ENCODE data around the gene CHN2. TPM values are rescaled to one million over a fixed set of nuclear protein-coding genes. Genes with fewer than 3 reads are reported as not detected.
A peak's percentile ranks its signal among the peaks of the same experiment; 100 is the strongest.

The CHN2 gene
- total and polyA plus RNA-seq, 3 experiments from 2014 or later, result 4.1 to 30.4 (median 5.3) TPM

DNA sequence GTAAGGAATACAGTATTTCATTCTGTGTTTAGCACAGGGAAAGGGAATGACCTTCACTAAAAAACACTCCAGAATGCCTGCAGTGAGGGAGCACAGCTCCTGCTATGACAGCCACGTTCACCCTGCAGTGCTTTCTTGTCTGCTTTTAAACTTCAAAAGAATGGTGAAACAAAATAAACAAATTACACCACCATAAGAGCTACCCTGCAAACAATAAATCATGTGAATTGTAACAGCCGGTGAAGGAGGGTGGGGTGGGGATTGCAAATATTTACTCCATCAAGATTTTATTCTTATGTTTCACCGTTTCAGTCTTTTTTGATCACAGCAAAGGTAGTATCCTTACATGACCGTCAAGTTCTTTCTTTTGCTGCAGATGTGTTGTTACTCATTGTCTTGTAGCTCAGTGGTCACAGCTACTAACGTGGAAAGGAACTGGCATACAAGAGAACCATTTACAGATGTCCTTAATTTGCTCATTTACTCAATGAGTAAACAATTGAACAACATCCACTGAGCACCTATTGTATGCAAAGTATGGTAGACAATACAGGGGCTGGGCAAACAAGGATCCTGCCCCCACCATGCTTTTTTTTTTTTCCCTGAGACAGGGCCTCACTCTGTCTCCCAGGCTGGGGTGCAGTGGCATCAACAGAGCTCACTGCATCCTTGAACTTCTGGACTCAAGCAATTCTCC lies 4.1 kb upstream of the CHN2 start:
- H3K4me1 ChIP-seq (ENCODE audit: insufficient read depth, low read length), result no peaks in the 10 kb centered on the region
- H3K4me3 ChIP-seq (ENCODE audit: low read length), result no peak overlapping the region
- Mint-ChIP-seq H3K27me3 (peaks cover 0 to 9% of the 10 kb centered on the region in 2 donors), H3K36me3 (peaks cover 0 to 6% (median 0%) of the 10 kb centered on the region in 3 donors), H3K9me3 (peaks cover 0 to 2% (median 0%) of the 10 kb centered on the region in 5 donors), H3K27ac (no peak overlapping the region), H3K4me1 (peaks cover 9 to 30% (median 13%) of the 10 kb centered on the region in 3 donors), H3K4me3 (no peak overlapping the region)
- no peaks in the 10 kb centered on the region for H3K27me3 ChIP-seq (ENCODE audit: insufficient read depth, low read length, poor library complexity, severe bottlenecking)
- no peak for DNase-seq
- no peaks in the 10 kb centered on the region for H3K36me3 ChIP-seq (ENCODE audit: insufficient read depth, low read length)
- POLR2A ChIA-PET, result interaction anchor here (0.5 kb wide), 1 partner anchor 10 kb away, joined by 3 read pairs; no protein-coding TSS in a partner anchor
- CTCF ChIA-PET, result interaction anchor here (1.0 to 8.9 kb wide), 42 partner anchors 8 to 268 kb away, joined by 3 to 147 read pairs (median 4); no protein-coding TSS in a partner anchor
- no peak overlapping the region for H3K27ac ChIP-seq (ENCODE audit: low read depth, low read length)
- no peaks in the 10 kb centered on the region for H3K9me3 ChIP-seq (ENCODE audit: low read length)

GRCh38 chr7:29192323-29192722 lies 2.3 kb upstream of the CHN2 start:
- Mint-ChIP-seq H3K4me3 (peak overlapping the region in 2 of 7 donors; percentile 54 to 85), H3K36me3 (peaks cover 0 to 8% (median 0%) of the 10 kb centered on the region in 3 donors), H3K9me3 (peaks cover 0 to 2% (median 0%) of the 10 kb centered on the region in 5 donors), H3K27me3 (peaks cover 0 to 6% of the 10 kb centered on the region in 2 donors), H3K4me1 (peaks cover 27 to 48% (median 31%) of the 10 kb centered on the region in 3 donors), H3K27ac (peak overlapping the region in 7 of 8 donors; percentile 10 to 91 (median 49))
- Histone ChIP-seq H3K4me3 (ENCODE audit: low read length) (no peak overlapping the region), H3K27me3 (ENCODE audit: insufficient read depth, low read length, poor library complexity, severe bottlenecking) (no peaks in the 10 kb centered on the region), H3K27ac (ENCODE audit: low read depth, low read length) (no peak overlapping the region), H3K9me3 (ENCODE audit: low read length) (no peaks in the 10 kb centered on the region), H3K36me3 (ENCODE audit: insufficient read depth, low read length) (no peaks in the 10 kb centered on the region), H3K4me1 (ENCODE audit: insufficient read depth, low read length) (peaks cover 10% of the 10 kb centered on the region)
- no peak for DNase-seq
- POLR2A ChIA-PET, result no interaction called here
- CTCF ChIA-PET, result interaction anchor here (8.9 kb wide), 1 partner anchor 216 kb away, joined by 147 read pairs; no protein-coding TSS in a partner anchor

DNA sequence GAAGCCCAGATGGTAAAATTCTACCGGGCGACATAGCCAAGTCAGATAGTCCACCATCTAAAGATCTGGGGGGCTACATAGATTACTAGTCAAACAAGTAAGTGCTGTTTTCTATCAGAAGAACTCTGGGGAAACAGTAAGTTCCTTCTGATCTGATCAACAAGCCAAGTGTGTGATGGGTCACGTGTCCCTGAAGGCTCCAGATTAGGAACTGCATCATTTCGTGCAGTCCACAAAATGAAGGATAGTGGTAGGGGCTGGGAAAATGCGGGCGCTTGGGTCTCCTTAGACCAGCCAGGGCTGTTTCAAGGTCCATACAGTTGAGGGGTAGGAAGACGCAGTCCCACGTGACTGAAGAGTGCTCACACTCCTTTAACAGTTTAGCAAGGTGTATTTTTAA lies 1.8 kb upstream of the CHN2 start:
- H3K27ac ChIP-seq (ENCODE audit: low read depth, low read length), result no peak overlapping the region
- Mint-ChIP-seq H3K27me3 (peaks cover 0 to 6% of the 10 kb centered on the region in 2 donors), H3K27ac (peak overlapping the region in 6 of 8 donors; percentile 35 to 91 (median 54)), H3K36me3 (peaks cover 0 to 8% (median 0%) of the 10 kb centered on the region in 3 donors), H3K9me3 (peaks cover 0 to 2% (median 0%) of the 10 kb centered on the region in 5 donors), H3K4me3 (peak overlapping the region; percentile 4 to 85 (median 62)), H3K4me1 (peaks cover 32 to 53% (median 36%) of the 10 kb centered on the region in 3 donors)
- DNase-seq, result no peak
- no peaks in the 10 kb centered on the region for H3K36me3 ChIP-seq (ENCODE audit: insufficient read depth, low read length)
- no peaks in the 10 kb centered on the region for H3K9me3 ChIP-seq (ENCODE audit: low read length)
- no peak overlapping the region for H3K4me3 ChIP-seq (ENCODE audit: low read length)
- ChIA-PET POLR2A (no interaction called here), CTCF (interaction anchor here (8.9 kb wide), 1 partner anchor 216 kb away, joined by 147 read pairs; no protein-coding TSS in a partner anchor)
- H3K27me3 ChIP-seq (ENCODE audit: insufficient read depth, low read length, poor library complexity, severe bottlenecking), result no peaks in the 10 kb centered on the region
- peaks cover 15% of the 10 kb centered on the region for H3K4me1 ChIP-seq (ENCODE audit: insufficient read depth, low read length)

GRCh38 chr7:29193316-29194205 lies 1.0 kb upstream of the CHN2 start:
- Histone ChIP-seq H3K4me3 (ENCODE audit: low read length) (no peak overlapping the region), H3K27me3 (ENCODE audit: insufficient read depth, low read length, poor library complexity, severe bottlenecking) (no peaks in the 10 kb centered on the region), H3K36me3 (ENCODE audit: insufficient read depth, low read length) (no peaks in the 10 kb centered on the region), H3K9me3 (ENCODE audit: low read length) (no peaks in the 10 kb centered on the region), H3K27ac (ENCODE audit: low read depth, low read length) (no peak overlapping the region), H3K4me1 (ENCODE audit: insufficient read depth, low read length) (peaks cover 17% of the 10 kb centered on the region)
- POLR2A ChIA-PET, result no interaction called here
- CTCF ChIA-PET, result interaction anchor here (2.4 kb wide), 1 partner anchor 215 kb away, joined by 13 read pairs; no protein-coding TSS in a partner anchor
- Mint-ChIP-seq H3K9me3 (peaks cover 0 to 2% (median 0%) of the 10 kb centered on the region in 5 donors), H3K36me3 (peaks cover 0 to 8% (median 0%) of the 10 kb centered on the region in 3 donors), H3K27ac (peak overlapping the region; percentile 17 to 91 (median 67)), H3K27me3 (peaks cover 0 to 6% of the 10 kb centered on the region in 2 donors), H3K4me1 (peaks cover 36 to 58% (median 38%) of the 10 kb centered on the region in 3 donors), H3K4me3 (peak overlapping the region; percentile 61 to 99 (median 75))
- no peak for DNase-seq

DNA sequence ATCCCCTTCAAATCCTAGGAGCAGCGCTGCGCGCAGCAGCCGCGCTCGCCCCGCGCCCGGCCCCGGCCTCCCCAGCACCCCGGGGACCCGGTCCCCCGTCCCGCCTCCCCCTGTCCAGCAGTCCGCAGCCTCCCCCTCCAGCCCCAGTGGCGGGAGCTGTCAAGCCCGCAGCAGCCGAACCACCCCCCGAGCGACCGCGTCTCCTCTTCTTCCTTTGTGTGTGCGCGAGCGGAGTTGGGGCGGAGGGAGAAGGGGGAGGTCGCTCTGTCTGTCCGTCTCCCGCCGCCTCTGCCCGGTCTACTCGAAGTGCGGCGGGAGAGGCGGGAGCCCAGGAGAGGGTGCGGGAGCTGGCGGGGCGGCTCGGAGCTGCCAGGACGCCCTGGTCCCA lies 375 bp upstream of the CHN2 start:
- H3K4me1 ChIP-seq (ENCODE audit: insufficient read depth, low read length), result peaks cover 17% of the 10 kb centered on the region
- peak overlapping the region; percentile 54 for H3K27ac ChIP-seq (ENCODE audit: low read depth, low read length)
- peaks cover 0 to 8% (median 0%) of the 10 kb centered on the region in 3 donors for H3K36me3 Mint-ChIP-seq
- H3K27me3 Mint-ChIP-seq, result peaks cover 0 to 6% of the 10 kb centered on the region in 2 donors
- no peaks in the 10 kb centered on the region for H3K27me3 ChIP-seq (ENCODE audit: insufficient read depth, low read length, poor library complexity, severe bottlenecking)
- H3K4me3 ChIP-seq (ENCODE audit: low read length), result peak overlapping the region; percentile 67
- H3K36me3 ChIP-seq (ENCODE audit: insufficient read depth, low read length), result no peaks in the 10 kb centered on the region
- ChIA-PET CTCF (interaction anchor here (2.4 kb wide), 1 partner anchor 215 kb away, joined by 13 read pairs; no protein-coding TSS in a partner anchor), POLR2A (no interaction called here)
- peaks cover 38 to 63% (median 41%) of the 10 kb centered on the region in 3 donors for H3K4me1 Mint-ChIP-seq
- peaks cover 0 to 2% (median 0%) of the 10 kb centered on the region in 5 donors for H3K9me3 Mint-ChIP-seq
- DNase-seq, result peak in 2 of 5 donors; percentile 8 to 57
- no peaks in the 10 kb centered on the region for H3K9me3 ChIP-seq (ENCODE audit: low read length)
- H3K27ac Mint-ChIP-seq, result peak overlapping the region in 5 of 8 donors; percentile 44 to 81 (median 50)
- H3K4me3 Mint-ChIP-seq, result peak overlapping the region; percentile 86 to 99 (median 94)

GRCh38 chr7:29196191-29196590 lies 1.6 kb downstream of the CHN2 start:
- Mint-ChIP-seq H3K27ac (peak overlapping the region; percentile 81 to 96 (median 91)), H3K4me1 (peaks cover 41 to 69% (median 43%) of the 10 kb centered on the region in 3 donors)

DNA sequence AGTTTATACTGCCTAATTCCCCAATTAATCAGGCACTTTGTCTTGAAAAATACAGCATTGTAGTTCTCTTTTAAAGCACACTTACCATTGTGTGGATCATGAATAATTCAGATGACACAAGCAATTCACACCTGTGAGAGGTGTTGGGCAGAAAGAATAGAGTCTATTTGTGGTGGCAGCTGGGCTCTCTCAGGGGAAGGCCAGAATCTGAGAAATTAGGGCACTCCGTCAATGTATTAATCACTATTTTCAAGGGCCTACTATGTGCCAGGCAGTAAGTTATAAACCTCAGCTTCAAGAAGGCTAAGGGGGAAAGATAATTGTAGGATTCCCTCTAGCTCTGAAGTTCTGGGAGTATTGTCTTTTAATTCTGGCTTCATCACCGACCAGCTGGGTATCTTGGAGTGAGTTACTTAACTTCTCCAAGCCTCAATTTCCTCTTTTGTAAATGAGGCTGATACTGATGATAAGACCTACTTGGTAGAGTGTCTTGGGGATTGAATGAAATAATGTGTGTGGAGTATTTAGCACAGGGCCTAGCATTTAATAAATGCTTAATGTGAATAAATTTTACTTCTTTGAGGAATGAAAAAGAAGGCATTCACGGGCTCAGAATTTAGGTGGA lies 2.5 kb downstream of the CHN2 start:
- H3K36me3 ChIP-seq (ENCODE audit: insufficient read depth, low read length), result no peaks in the 10 kb centered on the region
- peaks cover 0 to 4% of the 10 kb centered on the region in 2 donors for H3K27me3 Mint-ChIP-seq
- CTCF ChIA-PET, result interaction anchor here (1.3 kb wide), 1 partner anchor 7 kb away, joined by 7 read pairs; no protein-coding TSS in a partner anchor
- DNase-seq, result peak in 1 of 5 donors; percentile 30
- H3K9me3 ChIP-seq (ENCODE audit: low read length), result no peaks in the 10 kb centered on the region
- H3K27me3 ChIP-seq (ENCODE audit: insufficient read depth, low read length, poor library complexity, severe bottlenecking), result no peaks in the 10 kb centered on the region
- H3K4me1 ChIP-seq (ENCODE audit: insufficient read depth, low read length), result peaks cover 17% of the 10 kb centered on the region
- peaks cover 0 to 2% (median 0%) of the 10 kb centered on the region in 5 donors for H3K9me3 Mint-ChIP-seq
- peak overlapping the region; percentile 93 to 99 (median 95) for H3K4me3 Mint-ChIP-seq
- POLR2A ChIA-PET, result no interaction called here
- H3K4me1 Mint-ChIP-seq, result peaks cover 44 to 78% (median 50%) of the 10 kb centered on the region in 3 donors
- H3K36me3 Mint-ChIP-seq, result peaks cover 0 to 8% (median 0%) of the 10 kb centered on the region in 3 donors
- peak overlapping the region; percentile 67 for H3K4me3 ChIP-seq (ENCODE audit: low read length)
- H3K27ac ChIP-seq (ENCODE audit: low read depth, low read length), result no peak overlapping the region
- H3K27ac Mint-ChIP-seq, result peak overlapping the region; percentile 36 to 96 (median 82)

More at GRCh38 chr7:29196191-29196590, 1.6 kb downstream of the CHN2 start:
- H3K27me3 ChIP-seq (ENCODE audit: insufficient read depth, low read length, poor library complexity, severe bottlenecking), result no peaks in the 10 kb centered on the region
- Mint-ChIP-seq H3K9me3 (peaks cover 0 to 2% (median 0%) of the 10 kb centered on the region in 5 donors), H3K36me3 (peaks cover 0 to 8% (median 0%) of the 10 kb centered on the region in 3 donors), H3K27me3 (peaks cover 0 to 4% of the 10 kb centered on the region in 2 donors), H3K4me3 (peak overlapping the region; percentile 93 to 99 (median 95))
- peak overlapping the region; percentile 54 for H3K27ac ChIP-seq (ENCODE audit: low read depth, low read length)
- no peaks in the 10 kb centered on the region for H3K36me3 ChIP-seq (ENCODE audit: insufficient read depth, low read length)
- no peaks in the 10 kb centered on the region for H3K9me3 ChIP-seq (ENCODE audit: low read length)
- ChIA-PET CTCF (interaction anchor here (2.4 kb wide), 1 partner anchor 213 kb away, joined by 13 read pairs; no protein-coding TSS in a partner anchor), POLR2A (interaction anchor here (1.4 kb wide), 1 partner anchor 9 kb away, joined by 3 read pairs; no protein-coding TSS in a partner anchor)
- H3K4me3 ChIP-seq (ENCODE audit: low read length), result peak overlapping the region; percentile 67
- peak in 1 of 5 donors; percentile 37 for DNase-seq
- H3K4me1 ChIP-seq (ENCODE audit: insufficient read depth, low read length), result peaks cover 17% of the 10 kb centered on the region

Measured in CD8-positive, alpha-beta memory T cell (primary cell).